Measurements from ENCODE around the gene LTBP3.

The LTBP3 gene

DNA sequence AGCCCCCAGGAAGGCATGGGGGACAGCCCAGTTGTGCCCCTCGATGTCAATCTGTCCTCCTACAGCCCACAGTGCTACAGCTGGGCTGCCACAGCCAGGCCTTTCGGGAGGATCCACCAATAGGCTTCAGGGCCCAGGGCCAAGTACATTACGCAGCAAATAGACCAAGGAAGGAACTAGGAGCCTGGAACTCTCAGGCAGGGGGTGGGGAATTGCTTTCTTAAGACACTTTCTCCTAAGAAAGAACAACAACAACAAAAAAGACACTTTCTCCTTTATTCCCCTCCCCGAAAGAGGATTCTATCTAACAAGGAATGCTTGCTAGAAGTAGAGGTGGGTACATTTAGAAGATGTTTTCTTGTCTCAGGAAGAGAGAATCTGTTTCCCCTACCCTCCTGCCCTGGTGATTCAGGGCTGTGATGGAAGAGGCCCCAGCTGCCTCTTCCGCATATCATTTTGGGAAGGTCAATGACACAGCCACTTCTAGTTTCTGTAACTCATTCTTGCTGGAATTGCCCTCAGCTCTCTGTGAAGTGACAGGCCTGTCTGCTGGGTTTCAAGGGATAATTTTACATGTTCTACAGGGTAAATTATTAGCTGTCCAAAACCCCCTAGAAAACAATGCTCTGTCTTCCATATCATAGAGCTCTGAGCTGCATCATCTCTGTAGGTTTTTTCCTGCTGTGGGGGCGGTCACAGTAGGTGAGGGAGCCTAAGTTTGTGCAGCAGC is 65.4 kb downstream of the LTBP3 start:
- DNase-seq, result no peak

DNA sequence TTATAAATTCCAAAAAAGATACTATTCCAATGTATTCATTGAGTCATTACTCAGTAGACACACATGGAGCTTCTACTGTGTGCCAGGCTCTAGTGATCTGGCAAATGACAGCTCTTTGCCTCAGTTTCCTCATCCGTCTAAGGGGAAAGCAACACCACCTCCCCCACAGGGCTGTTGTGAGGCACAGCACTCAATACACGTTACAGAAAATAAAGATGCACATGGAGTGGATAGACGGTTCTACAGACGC is 65.8 kb downstream of the LTBP3 start:
- DNase-seq, result no peak

GRCh38 chr11:65491614-65492386 is 66.4 kb downstream of the LTBP3 start:
- DNase-seq, result no peak

DNA sequence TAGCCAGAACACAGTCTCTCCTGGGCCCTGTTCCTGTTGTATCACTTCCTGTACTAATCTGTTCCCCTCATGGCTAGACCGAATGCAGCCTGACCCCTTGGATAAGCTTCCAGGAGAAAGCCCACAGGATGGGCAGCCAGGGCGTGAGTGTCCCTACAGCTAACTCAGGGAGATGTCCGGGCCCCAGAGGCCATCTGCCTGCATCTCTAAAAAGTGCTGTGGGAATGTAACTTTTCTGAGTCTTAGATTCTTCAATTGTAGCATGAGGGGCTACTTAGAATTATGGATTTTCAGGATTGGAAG is 67.0 kb downstream of the LTBP3 start:
- no peak for DNase-seq

DNA sequence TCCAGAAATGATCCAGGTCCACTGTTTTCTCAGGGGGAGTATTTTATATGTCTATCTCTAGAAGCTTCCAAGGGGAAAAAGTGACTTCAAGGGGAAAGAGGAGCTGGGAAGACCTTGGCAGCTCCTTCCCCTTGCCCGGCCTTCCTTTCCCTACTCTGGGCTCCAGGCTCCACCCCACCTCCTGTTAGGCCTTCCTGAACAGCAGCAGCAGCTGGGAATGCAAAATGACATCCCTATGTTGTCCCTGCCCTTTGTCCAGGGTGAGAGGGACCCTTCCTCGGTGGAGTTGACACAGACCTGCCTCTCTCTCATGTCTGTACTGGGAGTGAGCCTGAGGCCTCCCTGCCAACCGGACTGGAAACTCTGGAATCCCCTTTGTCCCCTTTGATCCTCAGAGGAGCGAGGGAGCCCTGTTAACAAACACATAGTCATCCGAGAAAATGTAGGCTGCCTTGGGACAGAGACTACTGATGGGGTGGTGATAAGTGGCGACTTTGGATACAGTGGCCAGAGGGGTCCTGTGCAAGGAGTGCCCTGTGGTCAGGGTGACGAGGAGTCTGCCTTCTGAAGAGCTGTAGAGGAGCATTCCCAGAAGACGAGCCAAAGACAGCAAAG is 68.3 kb downstream of the LTBP3 start:
- DNase-seq, result no peak

DNA sequence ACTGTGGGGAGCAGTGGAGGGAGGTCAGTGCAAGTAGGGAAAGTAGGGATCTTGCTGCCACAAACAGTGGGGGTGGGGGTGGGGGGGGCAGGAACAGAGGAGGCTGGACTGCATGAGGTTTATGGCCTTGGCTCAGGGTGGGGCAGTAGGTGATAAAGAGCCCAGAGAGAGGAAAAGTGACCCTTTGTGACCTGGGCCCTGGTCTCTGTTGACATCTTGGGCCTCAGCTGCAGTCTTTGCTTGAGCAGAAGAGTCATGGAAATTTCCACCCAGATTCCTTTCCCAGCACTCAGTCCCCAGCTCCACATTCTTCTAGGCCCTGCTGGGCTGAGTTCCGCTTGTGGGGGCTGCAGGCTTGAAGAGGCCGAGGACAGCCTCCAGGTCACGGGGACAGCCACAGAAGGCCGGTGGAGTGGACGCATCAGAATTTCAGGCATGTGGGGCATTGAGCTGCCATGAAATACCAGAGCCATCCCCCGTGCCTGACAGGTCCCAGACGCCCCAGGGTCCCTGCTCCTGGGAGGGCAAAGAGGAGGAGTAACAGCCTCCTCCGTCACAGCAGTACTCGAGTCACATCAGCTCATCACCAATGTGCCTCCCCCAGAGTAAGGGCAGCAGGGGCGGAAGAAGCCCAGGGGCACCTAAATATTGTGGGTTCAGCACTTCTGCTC is 69.0 kb downstream of the LTBP3 start:
- DNase-seq, result no peak

Data from T-helper 1 cell (primary cell).